ENCODE results near the gene ADCY9.

The ADCY9 gene

GRCh38 chr16:4094127-4094773, 22.0 kb downstream of the ADCY9 start:
- Histone ChIP-seq H3K27me3 (replicated peaks) (no peaks in the 10 kb centered on the region), H3K27ac (no peak overlapping the region), H3K4me3 (ENCODE audit: low read depth, low read length) (no peak overlapping the region), H3K36me3 (replicated peaks) (no peaks in the 10 kb centered on the region)
- no peak for TF ChIP-seq CTCF (IDR thresholded peaks at IDR 0.05; ENCODE audit: low read depth, low read length, missing control alignments)
- no peak for DNase-seq
- in situ Hi-C loops (cut with HindIII; ENCODE audit: low pct_ligation_motif_present, low sequenced_read_pairs): no loop called here

GRCh38 chr16:4093495-4094126, 22.6 kb downstream of the ADCY9 start:
- in situ Hi-C loops (cut with HindIII; ENCODE audit: low pct_ligation_motif_present, low sequenced_read_pairs): no loop called here
- DNase-seq: peak; percentile 63
- no peaks in the 10 kb centered on the region for H3K36me3 ChIP-seq (replicated peaks)
- no peak for TF ChIP-seq CTCF (IDR thresholded peaks at IDR 0.05; ENCODE audit: low read depth, low read length, missing control alignments)
- no peak overlapping the region for H3K4me3 ChIP-seq (ENCODE audit: low read depth, low read length)
- no peak overlapping the region for H3K27ac ChIP-seq
- H3K27me3 ChIP-seq (replicated peaks): no peaks in the 10 kb centered on the region

GRCh38 chr16:4092547-4093265, 23.5 kb downstream of the ADCY9 start:
- H3K4me3 ChIP-seq (ENCODE audit: low read depth, low read length): no peak overlapping the region
- no peaks in the 10 kb centered on the region for H3K27me3 ChIP-seq (replicated peaks)
- no peaks in the 10 kb centered on the region for H3K36me3 ChIP-seq (replicated peaks)
- H3K27ac ChIP-seq: no peak overlapping the region
- in situ Hi-C loops (cut with HindIII; ENCODE audit: low pct_ligation_motif_present, low sequenced_read_pairs): no loop called here
- DNase-seq: no peak
- no peak for TF ChIP-seq CTCF (IDR thresholded peaks at IDR 0.05; ENCODE audit: low read depth, low read length, missing control alignments)

GRCh38 chr16:4091240-4092012, 24.8 kb downstream of the ADCY9 start:
- H3K27me3 ChIP-seq (replicated peaks): no peaks in the 10 kb centered on the region
- no peak overlapping the region for H3K27ac ChIP-seq
- in situ Hi-C loops (cut with HindIII; ENCODE audit: low pct_ligation_motif_present, low sequenced_read_pairs): no loop called here
- DNase-seq: no peak
- TF ChIP-seq CTCF (IDR thresholded peaks at IDR 0.05; ENCODE audit: low read depth, low read length, missing control alignments): no peak
- no peaks in the 10 kb centered on the region for H3K36me3 ChIP-seq (replicated peaks)
- H3K4me3 ChIP-seq (ENCODE audit: low read depth, low read length): no peak overlapping the region

GRCh38 chr16:4090351-4090851, 25.8 kb downstream of the ADCY9 start:
- in situ Hi-C loops (cut with HindIII; ENCODE audit: low pct_ligation_motif_present, low sequenced_read_pairs): no loop called here
- Histone ChIP-seq H3K4me3 (ENCODE audit: low read depth, low read length) (no peak overlapping the region), H3K27ac (no peak overlapping the region), H3K36me3 (replicated peaks) (no peaks in the 10 kb centered on the region), H3K27me3 (replicated peaks) (no peaks in the 10 kb centered on the region)
- DNase-seq: no peak
- TF ChIP-seq CTCF (IDR thresholded peaks at IDR 0.05; ENCODE audit: low read depth, low read length, missing control alignments): no peak

All from brain microvascular endothelial cell (primary cell).